NCI-H2227 (cell line): ENCODE measurements around the gene DYNC2I2.
"Not testable (repeated sequence)": the region's sequence is repeated elsewhere in the genome, so short reads cannot be mapped to it uniquely, and the experiment has no call there.

ENCODE experiments used
- DNase-seq: peaks from one replicate; lab custom pipeline; 2025; ENCODE audit not compliant: unreplicated experiment; lab: John Stamatoyannopoulos, UW

DYNC2I2 gene

GRCh38 chr9:128619779-128620178 is 36.9 kb downstream of the DYNC2I2 start:
- DNase-seq = no peak

- no peak for DNase-seq
Observed at GRCh38 chr9:128619127-128619526, 37.5 kb downstream of the DYNC2I2 start.

GRCh38 chr9:128617943-128618342 is 38.7 kb downstream of the DYNC2I2 start:
- DNase-seq = no peak

GRCh38 chr9:128615571-128615970 is 41.1 kb downstream of the DYNC2I2 start:
- no peak for DNase-seq

- DNase-seq = no peak
Observed at GRCh38 chr9:128614728-128615127, 41.9 kb downstream of the DYNC2I2 start.

GRCh38 chr9:128611600-128612394 is 44.9 kb downstream of the DYNC2I2 start:
- no peak for DNase-seq

GRCh38 chr9:128610897-128611296 is 45.8 kb downstream of the DYNC2I2 start:
- no peak for DNase-seq

- DNase-seq = no peak
Observed at GRCh38 chr9:128607642-128608350, 48.9 kb downstream of the DYNC2I2 start.

- no peak for DNase-seq
Observed at GRCh38 chr9:128603697-128604096, 53.0 kb downstream of the DYNC2I2 start.

- DNase-seq = no peak
Observed at GRCh38 chr9:128600099-128600498, 56.5 kb downstream of the DYNC2I2 start.

- DNase-seq = no peak
Observed at GRCh38 chr9:128595471-128595870, 61.2 kb downstream of the DYNC2I2 start.

GRCh38 chr9:128593856-128594255 is 62.8 kb downstream of the DYNC2I2 start:
- no peak for DNase-seq

GRCh38 chr9:128593039-128593438 is 63.6 kb downstream of the DYNC2I2 start:
- DNase-seq = no peak

GRCh38 chr9:128588581-128589233 is 67.9 kb downstream of the DYNC2I2 start:
- DNase-seq = no peak

GRCh38 chr9:128587453-128587852 is 69.2 kb downstream of the DYNC2I2 start:
- no peak for DNase-seq

GRCh38 chr9:128586934-128587333 is 69.7 kb downstream of the DYNC2I2 start:
- DNase-seq = not testable (repeated sequence)

GRCh38 chr9:128585155-128585554 is 71.5 kb downstream of the DYNC2I2 start:
- not testable (repeated sequence) for DNase-seq
